HEK293T (cell line): ENCODE measurements around the gene PPAT.

Source experiments
- BHLHE40 ChIP-seq: fragments of 450-650 bp; IDR thresholded peaks from 2 replicates; pipeline ENCODE4 v1.6.1; 2016; ENCODE audit warnings: mild to moderate bottlenecking, moderate library complexity, borderline replicate concordance
- TF ChIP-seq, protein P1 (sequence below): fragments of 450-650 bp; IDR thresholded peaks from 2 replicates; pipeline ENCODE4 v1.6.1; 2016

DNA sequence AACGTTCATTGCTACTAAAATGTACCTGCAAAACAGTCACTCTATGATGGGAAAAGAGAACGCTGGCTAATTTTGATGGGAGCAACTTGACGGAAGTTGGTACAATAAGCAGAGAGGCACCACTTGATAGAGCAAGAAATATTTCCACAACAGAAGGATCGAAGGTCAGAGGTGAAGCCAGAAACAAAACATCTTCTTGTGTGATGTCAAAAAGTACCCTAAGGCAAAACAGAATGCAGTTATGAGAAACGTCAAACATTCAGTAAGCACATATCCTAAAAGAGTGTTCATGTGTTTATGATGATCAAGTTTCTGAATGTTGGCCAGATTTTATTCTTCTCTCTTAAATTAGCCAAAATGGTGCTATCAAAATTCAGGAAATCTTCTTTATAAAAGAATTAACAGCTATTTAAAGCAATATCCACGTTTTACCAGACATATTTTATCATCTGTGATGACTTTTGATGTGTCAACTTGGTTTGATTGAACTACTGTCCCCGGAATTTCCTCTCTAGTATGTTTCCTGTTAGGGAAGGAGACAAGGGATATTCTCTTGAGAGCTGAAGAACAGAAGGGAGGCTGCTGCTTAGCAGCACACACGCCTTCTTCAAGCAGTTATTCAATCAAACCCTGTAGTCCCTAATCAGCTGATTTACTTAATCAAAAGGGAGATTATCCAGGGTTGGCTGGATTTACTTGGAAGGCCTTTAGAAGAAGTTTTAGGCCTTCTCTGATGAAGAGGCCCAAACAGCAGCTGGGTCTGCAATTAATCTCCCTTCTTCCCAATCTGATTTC, 63.8 kb downstream of the PPAT start:
- TF ChIP-seq, protein P1, sequence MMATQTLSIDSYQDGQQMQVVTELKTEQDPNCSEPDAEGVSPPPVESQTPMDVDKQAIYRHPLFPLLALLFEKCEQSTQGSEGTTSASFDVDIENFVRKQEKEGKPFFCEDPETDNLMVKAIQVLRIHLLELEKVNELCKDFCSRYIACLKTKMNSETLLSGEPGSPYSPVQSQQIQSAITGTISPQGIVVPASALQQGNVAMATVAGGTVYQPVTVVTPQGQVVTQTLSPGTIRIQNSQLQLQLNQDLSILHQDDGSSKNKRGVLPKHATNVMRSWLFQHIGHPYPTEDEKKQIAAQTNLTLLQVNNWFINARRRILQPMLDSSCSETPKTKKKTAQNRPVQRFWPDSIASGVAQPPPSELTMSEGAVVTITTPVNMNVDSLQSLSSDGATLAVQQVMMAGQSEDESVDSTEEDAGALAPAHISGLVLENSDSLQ, result no peak
- no peak for TF ChIP-seq BHLHE40
